Measurements from ENCODE around the gene HPCAL1. TPM values are rescaled to one million over a fixed set of nuclear protein-coding genes. Genes with fewer than 3 reads are reported as not detected.

Gene HPCAL1
- total and polyA plus RNA-seq, 2 of the 8 experiments (the other 6 are each of a cell fraction or from before 2014, with no cell fraction given): 5.8 to 8.6 TPM

- no peak overlapping the region for H2AK5ac ChIP-seq (ENCODE audit: low read depth, low read length)
- POLR2A ChIA-PET (ENCODE audit: partially characterized antibody): no interaction called here
- CTCF ChIA-PET (ENCODE audit: partially characterized antibody): interaction anchor here (0.6 to 2.0 kb wide), 6 partner anchors 38 to 176 kb away, joined by 3 to 5 read pairs (median 3); no protein-coding TSS in a partner anchor
- H2BK5ac ChIP-seq (ENCODE audit: low read depth, low read length): no peak overlapping the region
- H3K79me2 ChIP-seq (ENCODE audit: control insufficient read depth in 1 of 2, insufficient read depth in 2 of 2, low read length in 2 of 2): no peaks in the 10 kb centered on the region
- H2BK15ac ChIP-seq (ENCODE audit: low read length): no peak overlapping the region
- no peaks in the 10 kb centered on the region for H3K27me3 ChIP-seq (replicated peaks in 1 of 4; ENCODE audit: control insufficient read depth in 3 of 4, extremely low read depth in 1 of 4, insufficient read depth in 3 of 4, low read length in 3 of 4)
- H4K8ac ChIP-seq (ENCODE audit: extremely low read depth, insufficient read depth, low read length): no peak overlapping the region
- H3K4me1 ChIP-seq (replicated peaks in 1 of 4; ENCODE audit: control insufficient read depth in 3 of 4, insufficient read depth in 4 of 4, low read length in 3 of 4): no peaks in the 10 kb centered on the region
- H2AFZ ChIP-seq (ENCODE audit: low read length): no peak overlapping the region
- no peaks in the 10 kb centered on the region for H4K20me1 ChIP-seq (replicated peaks in 1 of 2; ENCODE audit: control insufficient read depth in 1 of 2, insufficient read depth in 2 of 2, low read length in 2 of 2)
- no peak overlapping the region for H3K27ac ChIP-seq (ENCODE audit: low read depth, low read length)
- H3K56ac ChIP-seq (replicated peaks; ENCODE audit: insufficient read length, low read depth, low read length): no peak overlapping the region
- H2BK120ac ChIP-seq (replicated peaks; ENCODE audit: low read depth, low read length): no peak overlapping the region
- peak overlapping the region; percentile 22; the same call in 1 of the 2 replicates for H2BK20ac ChIP-seq (ENCODE audit: low read length)
- H3K79me1 ChIP-seq (ENCODE audit: low read depth, low read length): no peaks in the 10 kb centered on the region
- H3K23ac ChIP-seq (ENCODE audit: insufficient read length): no peak overlapping the region
- 93% methylated on average over 16 of the region's 16 CpGs; no CpG with 5 or more reads in 1 of the 2 experiments for WGBS, 2 experiments (ENCODE audit: extremely low coverage in 1 of 2, insufficient coverage in 1 of 2, insufficient read length in 1 of 2, insufficient replicate concordance in 2 of 2, low coverage in 1 of 2, low lambda C conversion rate in 2 of 2, missing lambda C conversion rate in 1 of 2)
- no peaks in the 10 kb centered on the region for H3K36me3 ChIP-seq (ENCODE audit: control insufficient read depth in 2 of 4, insufficient read depth in 4 of 4, low read length in 3 of 4)
- H4K91ac ChIP-seq (replicated peaks; ENCODE audit: insufficient read length, low read length): no peak overlapping the region
- FAIRE-seq (no peak), DNase-seq (ENCODE audit: low read depth in 1 of 2, low spot score in 2 of 2) (no peak)
- H3K18ac ChIP-seq (ENCODE audit: extremely low read depth, low read length): no peak overlapping the region
- H4K5ac ChIP-seq (ENCODE audit: insufficient read length, low read depth, low read length): no peak overlapping the region
- no peak overlapping the region for H3K4me3 ChIP-seq (ENCODE audit: extremely low read depth in 1 of 4, insufficient read depth in 2 of 4, low read depth in 3 of 4, low read length in 4 of 4)
- H3K9me3 ChIP-seq (ENCODE audit: insufficient read depth in 2 of 2, low read depth in 1 of 2, low read length in 1 of 2): no peaks in the 10 kb centered on the region
- H3K4ac ChIP-seq (replicated peaks; ENCODE audit: insufficient read length, low read depth, low read length): no peak overlapping the region
- H2BK12ac ChIP-seq (ENCODE audit: low read depth, low read length): no peak overlapping the region
- H3K14ac ChIP-seq (ENCODE audit: insufficient read length): no peak overlapping the region
- no peaks in the 10 kb centered on the region for H3K23me2 ChIP-seq (ENCODE audit: low read depth, low read length)
- H3K9ac ChIP-seq (replicated peaks in 1 of 4; ENCODE audit: extremely low read depth in 1 of 4, low read depth in 3 of 4, low read length in 3 of 4): no peak overlapping the region
- H3K4me2 ChIP-seq (ENCODE audit: insufficient read depth in 1 of 2, low read depth in 2 of 2, low read length in 2 of 2): no peak overlapping the region
- no peak for TF ChIP-seq CEBPB (IDR thresholded peaks at IDR 0.05; ENCODE audit: low read depth, low read length)
- TF ChIP-seq NANOG (IDR thresholded peaks at IDR 0.05; ENCODE audit: insufficient read depth, low read depth, low read length, poor library complexity, severe bottlenecking): no peak
- TF ChIP-seq SAP30 (IDR thresholded peaks at IDR 0.05; ENCODE audit: insufficient read depth, insufficient replicate concordance, low read length): no peak
- TF ChIP-seq RNF2 (IDR thresholded peaks at IDR 0.05; ENCODE audit: borderline replicate concordance, low read depth, low read length, missing control alignments, poor library complexity, severe bottlenecking): no peak
Observed at GRCh38 chr2:10338270-10339188, 35.8 kb downstream of the HPCAL1 start.
